AG04449 (cell line): Measurements from ENCODE around the gene MYO10.
"Not testable (repeated sequence)": the region's sequence is repeated elsewhere in the genome, so short reads cannot be mapped to it uniquely, and the experiment has no call there.

Experiments
- CTCF ChIA-PET: fragments of 350-600 bp; formaldehyde crosslinking; extraction: SDS; loops from one replicate; lab custom pipeline; 2021; ENCODE audit warnings: antibody characterized with exemption; lab: Yijun Ruan, JAX
- POLR2A ChIA-PET: fragments of 400-600, 350-600 bp; formaldehyde crosslinking; extraction: SDS; loops from one replicate; lab custom pipeline; 2020; ENCODE audit warnings: antibody characterized with exemption, inconsistent platforms; lab: Yijun Ruan, JAX
- DNase-seq: peaks from one replicate; pipeline ENCODE4 v3.0.0-alpha.2; 2010; ENCODE audit warnings: low read depth, low spot score
- H3K4me3 ChIP-seq: 2 replicates; pipeline ENCODE4 v1.5.1; 2011; ENCODE audit warnings: low read depth, mild to moderate bottlenecking, control low read depth, low read length
- CTCF ChIP-seq: IDR thresholded peaks from one replicate; pipeline ENCODE4 v1.5.1; 2011; ENCODE audit warnings: mild to moderate bottlenecking, moderate library complexity, low read length, control low read depth, inconsistent platforms; ENCODE audit not compliant: insufficient read depth; ENCODE audit errors: missing control alignments

Gene MYO10

GRCh38 chr5:16842896-16843295 is 93.2 kb downstream of the MYO10 start:
- ChIA-PET POLR2A (no interaction called here), CTCF (interaction anchor here (2.4 kb wide), 1 partner anchor 347 kb away, joined by 12 read pairs; no protein-coding TSS in a partner anchor)
- no peak for TF ChIP-seq CTCF
- no peak for DNase-seq
- H3K4me3 ChIP-seq = no peak overlapping the region

GRCh38 chr5:16841416-16841815 is 94.7 kb downstream of the MYO10 start:
- POLR2A ChIA-PET = no interaction called here
- CTCF ChIA-PET = no interaction called here
- no peak overlapping the region for H3K4me3 ChIP-seq

GRCh38 chr5:16837305-16837704 is 98.8 kb downstream of the MYO10 start:
- no peak overlapping the region for H3K4me3 ChIP-seq
- no peak for TF ChIP-seq CTCF
- ChIA-PET CTCF (interaction anchor here (1.0 kb wide), 1 partner anchor 26 kb away, joined by 3 read pairs; no protein-coding TSS in a partner anchor), POLR2A (no interaction called here)
- no peak for DNase-seq

More at GRCh38 chr5:16841416-16841815, 94.7 kb downstream of the MYO10 start:
- no peak for DNase-seq
- no peak for TF ChIP-seq CTCF

- no peak for DNase-seq
- ChIA-PET CTCF (interaction anchor here (1.6 to 1.9 kb wide), 2 partner anchors 15 to 299 kb away, joined by 4 to 5 read pairs; no protein-coding TSS in a partner anchor), POLR2A (no interaction called here)
- no peak for TF ChIP-seq CTCF
- H3K4me3 ChIP-seq = no peak overlapping the region
These were observed 102.1 kb downstream of the MYO10 start for GRCh38 chr5:16834029-16834428.

- CTCF ChIA-PET = interaction anchor here (3.6 kb wide), 1 partner anchor 358 kb away, joined by 12 read pairs; no protein-coding TSS in a partner anchor
- DNase-seq, POLR2A ChIA-PET, H3K4me3 ChIP-seq: not testable (repeated sequence)
These were observed 104.8 kb downstream of the MYO10 start for GRCh38 chr5:16831326-16831725.

- CTCF ChIA-PET = interaction anchor here (1.4 kb wide), 1 partner anchor 362 kb away, joined by 7 read pairs; no protein-coding TSS in a partner anchor
- POLR2A ChIA-PET = no interaction called here
- no peak for DNase-seq
- no peak for TF ChIP-seq CTCF
- no peak overlapping the region for H3K4me3 ChIP-seq
These were observed 108.3 kb downstream of the MYO10 start for GRCh38 chr5:16827755-16828154.
